Measurements from ENCODE around the gene ITGA1. TPM values are rescaled to one million over a fixed set of nuclear protein-coding genes. Genes with fewer than 3 reads are reported as not detected.

The ITGA1 gene
- total and polyA plus RNA-seq, 2 donors (not counting 1 experiment from before 2014, with no cell fraction given), result 0.74 TPM; not detected in 1

GRCh38 chr5:52841114-52841513 is 53.4 kb downstream of the ITGA1 start:
- H4K20me1 ChIP-seq (ENCODE audit: control insufficient read depth, insufficient read depth, low read length, poor library complexity, severe bottlenecking), result no peaks in the 10 kb centered on the region
- no peak overlapping the region for H3K9ac ChIP-seq (ENCODE audit: low read length)
- H3K36me3 ChIP-seq (replicated peaks in 1 of 2; ENCODE audit: control extremely low read depth in 1 of 2, control insufficient read depth in 1 of 2, extremely low read depth in 1 of 2, insufficient read depth in 2 of 2, low read length in 1 of 2), result no peaks in the 10 kb centered on the region
- no peaks in the 10 kb centered on the region for H3K27me3 Mint-ChIP-seq
- no peaks in the 10 kb centered on the region for H3K27me3 ChIP-seq (replicated peaks in 1 of 4; ENCODE audit: control extremely low read depth in 1 of 4, control insufficient read depth in 3 of 4, insufficient read depth in 4 of 4, low read length in 3 of 4)
- H3K4me1 Mint-ChIP-seq, result no peaks in the 10 kb centered on the region
- H3K4me3 ChIP-seq (ENCODE audit: control extremely low read depth in 1 of 5, extremely low read depth in 1 of 5, insufficient read depth in 1 of 5, low read depth in 2 of 5, low read length in 4 of 5), result no peak overlapping the region
- H3K4me2 ChIP-seq (replicated peaks; ENCODE audit: low read depth, low read length, poor library complexity, severe bottlenecking), result no peak overlapping the region
- ATAC-seq (ENCODE audit: low read depth) (no peak), DNase-seq (no peak)
- H3K27ac ChIP-seq (ENCODE audit: low read length in 2 of 2), result no peak overlapping the region
- H3K27ac Mint-ChIP-seq, result no peak overlapping the region
- ChIA-PET CTCF (interaction anchor here (1.0 kb wide), 1 partner anchor 74 kb away, joined by 3 read pairs; no protein-coding TSS in a partner anchor), POLR2A (no interaction called here)
- H2AFZ ChIP-seq (ENCODE audit: insufficient read depth, low read depth, low read length, poor library complexity, severe bottlenecking), result no peak overlapping the region
- H3K79me2 ChIP-seq (ENCODE audit: control insufficient read depth, insufficient read depth, low read length), result no peaks in the 10 kb centered on the region
- TF ChIP-seq CTCF (IDR thresholded peaks at IDR 0.05) (no peak), EZH2 (IDR thresholded peaks at IDR 0.05; ENCODE audit: borderline replicate concordance, insufficient read depth, low read depth, low read length, poor library complexity, severe bottlenecking) (no peak)
- H3K4me1 ChIP-seq (ENCODE audit: control insufficient read depth in 2 of 2, insufficient read depth in 2 of 2, low read length in 2 of 2), result no peaks in the 10 kb centered on the region
- H3K9me3 ChIP-seq (ENCODE audit: control extremely low read depth in 1 of 3, control insufficient read depth in 2 of 3, insufficient read depth in 1 of 3, low read length in 2 of 3), result no peaks in the 10 kb centered on the region
- H3K4me3 Mint-ChIP-seq, result no peak overlapping the region
- no peaks in the 10 kb centered on the region for H3K9me3 Mint-ChIP-seq (ENCODE audit: insufficient read depth)
- intact Hi-C loops (cut with micrococcal nuclease), result no loop called here

- Histone ChIP-seq H3K9me3 (ENCODE audit: control extremely low read depth in 1 of 3, control insufficient read depth in 2 of 3, insufficient read depth in 1 of 3, low read length in 2 of 3) (no peaks in the 10 kb centered on the region), H3K27me3 (replicated peaks in 1 of 4; ENCODE audit: control extremely low read depth in 1 of 4, control insufficient read depth in 3 of 4, insufficient read depth in 4 of 4, low read length in 3 of 4) (no peaks in the 10 kb centered on the region), H3K4me3 (ENCODE audit: control extremely low read depth in 1 of 5, extremely low read depth in 1 of 5, insufficient read depth in 1 of 5, low read depth in 2 of 5, low read length in 4 of 5) (no peak overlapping the region), H2AFZ (ENCODE audit: insufficient read depth, low read depth, low read length, poor library complexity, severe bottlenecking) (no peak overlapping the region), H3K9ac (ENCODE audit: low read length) (no peak overlapping the region), H3K4me2 (replicated peaks; ENCODE audit: low read depth, low read length, poor library complexity, severe bottlenecking) (no peak overlapping the region), H3K27ac (ENCODE audit: low read length in 2 of 2) (no peak overlapping the region), H3K4me1 (ENCODE audit: control insufficient read depth in 2 of 2, insufficient read depth in 2 of 2, low read length in 2 of 2) (no peaks in the 10 kb centered on the region), H3K79me2 (ENCODE audit: control insufficient read depth, insufficient read depth, low read length) (no peaks in the 10 kb centered on the region), H3K36me3 (replicated peaks in 1 of 2; ENCODE audit: control extremely low read depth in 1 of 2, control insufficient read depth in 1 of 2, extremely low read depth in 1 of 2, insufficient read depth in 2 of 2, low read length in 1 of 2) (no peaks in the 10 kb centered on the region), H4K20me1 (ENCODE audit: control insufficient read depth, insufficient read depth, low read length, poor library complexity, severe bottlenecking) (no peaks in the 10 kb centered on the region)
- Mint-ChIP-seq H3K27me3 (no peaks in the 10 kb centered on the region), H3K4me1 (no peaks in the 10 kb centered on the region), H3K4me3 (no peak overlapping the region), H3K27ac (no peak overlapping the region), H3K9me3 (ENCODE audit: insufficient read depth) (no peaks in the 10 kb centered on the region)
- no peak for TF ChIP-seq EZH2 (IDR thresholded peaks at IDR 0.05; ENCODE audit: borderline replicate concordance, insufficient read depth, low read depth, low read length, poor library complexity, severe bottlenecking)
- no peak for TF ChIP-seq CTCF (IDR thresholded peaks at IDR 0.05)
- intact Hi-C loops (cut with micrococcal nuclease), result no loop called here
- POLR2A ChIA-PET, result no interaction called here
- CTCF ChIA-PET, result interaction anchor here (0.6 kb wide), 1 partner anchor 10 kb away, joined by 3 read pairs; no protein-coding TSS in a partner anchor
- no peak for DNase-seq
- ATAC-seq (ENCODE audit: low read depth), result no peak
These were observed 54.4 kb downstream of the ITGA1 start for GRCh38 chr5:52842111-52842510.

All from B cell (primary cell).